Aorta (tissue), 5 donors: Measurements from ENCODE around the gene WFDC10A. TPM values are rescaled to one million over a fixed set of nuclear protein-coding genes. Genes with fewer than 3 reads are reported as not detected.
A peak's percentile ranks its signal among the peaks of the same experiment; 100 is the strongest.
"Not testable (repeated sequence)": the region's sequence is repeated elsewhere in the genome, so short reads cannot be mapped to it uniquely, and the experiment has no call there.

Source experiments
- ATAC-seq: fragments of 200-7000 bp; cut with Tn5 transposase; one replicate; pipeline ENCODE4 v1.9.1; 2022; ENCODE audit warnings: moderate library complexity; ENCODE audit not compliant: low FRiP score
- DNase-seq, 2 donors: peaks; one replicate each; pipeline ENCODE4 v3.0.0-alpha.2; 2020
- H3K27ac ChIP-seq, 2 donors: one replicate each; pipeline ENCODE4 v1.5.1; 2013; ENCODE audit warnings: low read length in 2 of 2, mild to moderate bottlenecking in 2 of 2, moderate library complexity in 2 of 2, control low read depth in 1 of 2, inconsistent platforms in 1 of 2, low read depth in 1 of 2
- H3K27me3 ChIP-seq, 2 donors: one replicate each; pipeline ENCODE4 v1.6.1; 2013; ENCODE audit warnings: control low read depth in 1 of 2, low read length in 1 of 2, mild to moderate bottlenecking in 1 of 2, moderate library complexity in 1 of 2; ENCODE audit not compliant: insufficient read depth in 2 of 2, control insufficient read depth in 1 of 2
- H3K36me3 ChIP-seq, 2 donors: one replicate each; pipeline ENCODE4 v1.6.1; 2013; ENCODE audit warnings: control low read depth in 1 of 2, low read length in 1 of 2, mild to moderate bottlenecking in 1 of 2; ENCODE audit not compliant: insufficient read depth in 2 of 2, control insufficient read depth in 1 of 2
- H3K4me1 ChIP-seq, 2 donors: one replicate each; pipeline ENCODE4 v1.6.1; 2013; ENCODE audit warnings: low read length in 2 of 2, control low read depth in 1 of 2, mild to moderate bottlenecking in 1 of 2, moderate library complexity in 1 of 2; ENCODE audit not compliant: insufficient read depth in 2 of 2, control insufficient read depth in 1 of 2
- H3K4me3 ChIP-seq, 2 donors: one replicate each; pipeline ENCODE4 v1.5.1; 2013; ENCODE audit warnings: low read length in 2 of 2, control low read depth in 1 of 2, mild to moderate bottlenecking in 1 of 2
- H3K9me3 ChIP-seq: one replicate; pipeline ENCODE4 v1.6.1; 2013; ENCODE audit warnings: mild to moderate bottlenecking, low read length; ENCODE audit not compliant: control insufficient read depth
- WGBS, 2 donors: extraction: QIAGEN DNeasy Blood & Tissue Kit; methylation state at CpG; one replicate each; pipeline ENCODE4 v1.1.7; 2013; 5-methylcytosine and 5-hydroxymethylcytosine counted together
- intact Hi-C, 2 donors: fragments of 100-400 bp; cut with DNase I; formaldehyde crosslinking; loops; one replicate each; pipeline versions ENCODE4 v1.14.2 to v1.15.0; 2022
- long read RNA-seq, 2 donors: library from polyadenylated mRNA; unstranded; transcript quantifications; one replicate each; pipeline ENCODE4 v2.0.0, GENCODE V29; 2020 to 2021
- polyA plus RNA-seq, 2 donors: library from polyadenylated mRNA; stranded (reverse); fragments of 200-250 nt; gene quantifications; one replicate each; pipeline ENCODE4 v1.2.3, GENCODE V29; 2013
- total RNA-seq, 2 donors: library from RNA; stranded (reverse); fragmentation: NEBNext Ultra II Directional; extraction: Animal tissue kit (Norgen Biotek cat#: 25700); gene quantifications; one replicate each; pipeline ENCODE4 v1.2.1, GENCODE V29; 2021
- donor health status: healthy with polysubstance abuse.
- donor health status: Bipolar disorder and iron deficiency.
- donor health status: DM: no; HTN: no; CAD: no.
- donor health status: DM: no; HTN: no; CAD: no.
- donor health status: DM: yes; HTN: yes; CAD: no.

The WFDC10A gene
- total RNA-seq = not detected
- not detected for polyA plus RNA-seq
- long read RNA-seq, donor 1 = 0 reads
- long read RNA-seq, donor 2 = 0 reads

DNA sequence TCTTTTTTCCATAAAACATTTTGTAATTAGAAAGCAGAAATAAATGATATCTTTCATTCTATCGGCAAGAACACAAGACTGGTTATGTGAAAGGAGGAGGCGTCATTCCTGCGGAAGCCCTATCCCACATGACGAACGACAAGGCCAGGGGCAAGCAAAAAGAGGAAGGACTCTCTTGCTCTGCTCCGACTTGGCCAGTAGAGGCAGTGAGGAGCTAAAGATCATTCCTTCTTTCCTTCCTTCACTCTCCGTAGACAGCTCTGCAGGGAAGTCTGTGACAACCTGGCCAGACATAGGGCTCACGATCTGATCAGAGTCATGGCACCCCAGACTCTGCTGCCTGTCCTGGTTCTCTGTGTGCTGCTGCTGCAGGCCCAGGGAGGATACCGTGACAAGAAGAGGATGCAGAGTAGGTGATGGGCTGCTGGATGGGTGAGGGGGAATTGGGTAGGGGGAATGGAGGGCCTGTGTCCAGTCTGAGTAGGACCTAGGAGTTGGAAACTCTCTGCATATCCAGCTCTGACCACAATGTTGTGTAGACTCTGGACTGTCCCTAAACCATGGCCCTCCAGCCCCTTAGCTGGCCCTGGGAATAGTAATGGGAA, at the start of gene WFDC10A:
Gene WFDC10A, plus strand, starts transcription at position 244 of the 605 bp plus-strand sequence. Its CDS starts 75 bp downstream, at position 319.
- ATAC-seq (peak; percentile 66), DNase-seq (peak in 1 of 2 donors; percentile 64)
- no peak within 1 kb of the TSS for H3K4me3 ChIP-seq
- H3K4me1 ChIP-seq = no peaks in the 10 kb centered on the region
- H3K9me3 ChIP-seq = no peaks in the 10 kb centered on the region
- no peaks in the 10 kb centered on the region for H3K27me3 ChIP-seq
- H3K27ac ChIP-seq = no peak within 1 kb of the TSS
- no peaks in the 10 kb centered on the region for H3K36me3 ChIP-seq
- WGBS, 2 donors = 9% methylated on average over 9 of the region's 9 CpGs
- intact Hi-C loops = no loop called here

DNA sequence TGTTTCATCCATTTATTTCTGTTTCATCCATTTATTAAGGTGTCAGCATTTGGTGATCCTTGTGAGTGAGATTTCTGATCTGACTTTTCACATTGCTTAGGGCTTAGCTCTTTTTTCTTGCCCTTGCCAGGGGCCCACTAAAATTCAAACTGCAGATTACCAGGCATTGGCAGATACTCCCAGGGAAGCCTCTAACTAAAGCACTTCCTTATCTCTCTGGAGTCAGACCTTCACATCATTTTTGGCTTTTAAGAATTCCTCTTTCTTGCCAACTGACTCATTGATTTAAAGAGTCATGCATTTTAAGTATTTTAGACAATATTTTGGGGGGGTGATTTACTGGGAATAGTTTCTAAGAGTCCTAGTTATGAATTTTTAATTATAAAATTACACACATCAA, 47.8 kb upstream of the WFDC10A start:
- no peaks in the 10 kb centered on the region for H3K4me1 ChIP-seq
- H3K4me3 ChIP-seq = no peak overlapping the region
- H3K36me3 ChIP-seq = no peaks in the 10 kb centered on the region
- no peaks in the 10 kb centered on the region for H3K27me3 ChIP-seq
- H3K9me3 ChIP-seq = no peaks in the 10 kb centered on the region
- intact Hi-C loops = no loop called here
- no peak overlapping the region for H3K27ac ChIP-seq
- ATAC-seq = no peak
- DNase-seq = no peak

GRCh38 chr20:45583502-45583901, 46.0 kb upstream of the WFDC10A start:
- ATAC-seq (no peak), DNase-seq (no peak)
- 52 to 60% methylated on average over 3 of the region's 3 CpGs for WGBS, 2 donors
- intact Hi-C loops = no loop called here
- H3K27ac ChIP-seq = no peak overlapping the region
- no peak overlapping the region for H3K4me3 ChIP-seq
- no peaks in the 10 kb centered on the region for H3K9me3 ChIP-seq
- no peaks in the 10 kb centered on the region for H3K4me1 ChIP-seq
- H3K36me3 ChIP-seq = no peaks in the 10 kb centered on the region
- no peaks in the 10 kb centered on the region for H3K27me3 ChIP-seq

- H3K27ac ChIP-seq, H3K4me3 ChIP-seq, H3K4me1 ChIP-seq, ATAC-seq, H3K9me3 ChIP-seq, H3K27me3 ChIP-seq, DNase-seq, H3K36me3 ChIP-seq, intact Hi-C loops: not testable (repeated sequence)
- WGBS, 2 donors = 71 to 81% methylated on average over 5 of the region's 5 CpGs
Measured at GRCh38 chr20:45584294-45584693, 45.2 kb upstream of the WFDC10A start.

- H3K4me3 ChIP-seq, DNase-seq, H3K27ac ChIP-seq, H3K36me3 ChIP-seq, H3K4me1 ChIP-seq, intact Hi-C loops, ATAC-seq, H3K9me3 ChIP-seq, H3K27me3 ChIP-seq: not testable (repeated sequence)
- 84 to 90% methylated on average over 5 of the region's 5 CpGs for WGBS, 2 donors
Measured at GRCh38 chr20:45585986-45586385, 43.6 kb upstream of the WFDC10A start.

- Histone ChIP-seq H3K27ac (no peak overlapping the region), H3K9me3 (no peaks in the 10 kb centered on the region), H3K4me3 (no peak overlapping the region), H3K4me1 (no peaks in the 10 kb centered on the region), H3K27me3 (no peaks in the 10 kb centered on the region), H3K36me3 (no peaks in the 10 kb centered on the region)
- no peak for DNase-seq
- ATAC-seq = no peak
- intact Hi-C loops = no loop called here
- WGBS, 2 donors = 64 to 85% methylated on average over 2 of the region's 2 CpGs
Measured at GRCh38 chr20:45588800-45589199, 40.7 kb upstream of the WFDC10A start.

DNA sequence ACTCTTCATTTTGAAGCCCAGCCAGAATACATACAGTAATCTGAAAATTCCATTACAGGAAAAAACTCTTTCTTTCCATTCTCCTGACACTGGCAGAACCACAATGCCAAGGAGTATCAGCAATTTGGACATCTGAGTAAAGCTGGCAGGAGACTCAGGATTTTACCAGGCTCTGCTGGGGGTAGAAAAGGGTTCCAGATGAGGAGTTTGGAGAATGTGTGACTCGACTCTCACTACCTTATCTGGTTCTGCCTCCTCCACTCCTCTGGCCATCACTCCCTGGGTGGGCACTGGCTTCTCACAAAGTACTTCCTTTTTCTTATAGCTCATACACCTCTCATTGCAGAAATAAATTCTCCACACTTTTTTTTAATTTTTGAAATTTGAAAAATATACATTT, 39.8 kb upstream of the WFDC10A start:
- H3K4me3 ChIP-seq = no peak overlapping the region
- no peaks in the 10 kb centered on the region for H3K9me3 ChIP-seq
- no peaks in the 10 kb centered on the region for H3K4me1 ChIP-seq
- 20 to 24% methylated on average over 1 of the region's 1 CpG for WGBS, 2 donors
- ATAC-seq (no peak), DNase-seq (no peak)
- H3K36me3 ChIP-seq = no peaks in the 10 kb centered on the region
- H3K27ac ChIP-seq = no peak overlapping the region
- intact Hi-C loops = no loop called here
- H3K27me3 ChIP-seq = no peaks in the 10 kb centered on the region

DNA sequence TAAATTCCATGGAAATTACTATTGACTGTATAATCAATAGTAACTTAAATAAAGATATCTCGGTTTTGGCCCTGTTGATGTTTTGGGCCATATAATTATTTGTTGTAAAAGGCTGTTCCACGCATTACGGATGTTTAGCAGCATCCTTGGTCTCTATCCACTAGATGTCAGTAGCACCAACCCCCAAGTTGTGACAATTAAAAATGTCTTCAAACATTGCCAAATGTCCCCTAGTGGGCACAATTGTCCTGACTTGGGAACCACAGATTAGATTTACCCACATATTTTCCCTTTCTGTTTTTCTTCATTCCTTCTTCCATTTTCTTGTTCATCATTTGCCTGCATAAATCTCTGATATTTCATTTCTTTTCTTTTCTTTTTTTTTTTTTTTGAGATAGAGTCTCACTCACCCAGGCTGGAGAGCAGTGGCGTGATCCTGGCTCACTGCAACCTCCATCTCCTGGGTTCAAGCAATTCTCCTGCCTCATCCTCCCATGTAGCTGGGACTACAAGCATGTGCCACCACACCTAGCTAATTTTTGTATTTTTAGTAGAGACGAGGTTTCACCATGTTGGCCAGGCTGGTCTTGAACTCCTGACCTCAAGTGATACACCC, 36.9 kb upstream of the WFDC10A start:
- no peaks in the 10 kb centered on the region for H3K36me3 ChIP-seq
- H3K9me3 ChIP-seq = no peaks in the 10 kb centered on the region
- no peak overlapping the region for H3K4me3 ChIP-seq
- 58 to 62% methylated on average over 5 of the region's 5 CpGs for WGBS, 2 donors
- intact Hi-C loops = no loop called here
- no peak overlapping the region for H3K27ac ChIP-seq
- H3K27me3 ChIP-seq = no peaks in the 10 kb centered on the region
- DNase-seq (no peak), ATAC-seq (no peak)
- H3K4me1 ChIP-seq = no peaks in the 10 kb centered on the region

DNA sequence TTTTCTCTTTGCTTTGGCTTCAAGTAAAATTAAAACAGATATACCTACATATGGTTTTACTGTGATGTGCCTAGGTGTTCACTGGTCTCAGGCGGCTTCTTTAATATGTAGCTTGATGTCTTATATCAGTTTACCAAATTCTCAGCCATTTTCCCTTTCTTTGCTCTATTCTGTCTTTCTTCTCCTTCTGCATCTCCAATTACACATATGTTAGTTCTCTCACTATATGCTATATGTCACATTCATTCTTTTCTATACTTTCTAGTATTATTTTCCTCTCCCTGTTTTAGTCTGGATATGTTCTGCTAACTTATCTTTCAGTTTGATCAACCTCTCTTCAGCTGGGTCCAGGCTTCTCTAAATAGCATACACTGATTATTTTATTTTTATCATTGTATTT, 36.0 kb upstream of the WFDC10A start:
- H3K9me3 ChIP-seq = peaks cover 2% of the 10 kb centered on the region
- intact Hi-C loops = no loop called here
- H3K27me3 ChIP-seq = no peaks in the 10 kb centered on the region
- no peaks in the 10 kb centered on the region for H3K36me3 ChIP-seq
- no peak for ATAC-seq
- no peak overlapping the region for H3K4me3 ChIP-seq
- WGBS, 2 donors = 37 to 40% methylated on average over 1 of the region's 1 CpG
- no peaks in the 10 kb centered on the region for H3K4me1 ChIP-seq
- no peak for DNase-seq
- H3K27ac ChIP-seq = no peak overlapping the region
